Measurements from ENCODE around the gene TTLL9.

TTLL9 gene

GRCh38 chr20:31922588-31922987 is 52.2 kb downstream of the TTLL9 start:
- Histone ChIP-seq H3K36me3 (ENCODE audit: control insufficient read depth, insufficient read depth, low read length) (no peaks in the 10 kb centered on the region), H3K4me1 (peaks cover 40% of the 10 kb centered on the region), H3K4me3 (ENCODE audit: low read depth, low read length) (no peak overlapping the region), H3K27ac (no peak overlapping the region), H3K27me3 (ENCODE audit: control insufficient read depth, insufficient read depth, low read length) (no peaks in the 10 kb centered on the region), H2AFZ (no peak overlapping the region), H3K9ac (no peak overlapping the region), H3K4me2 (ENCODE audit: low read length) (no peak overlapping the region), H3K79me2 (no peaks in the 10 kb centered on the region), H3K9me3 (ENCODE audit: control insufficient read depth, low read length) (no peaks in the 10 kb centered on the region)
- TF ChIP-seq CTCF (IDR thresholded peaks at IDR 0.05), result no peak

- Histone ChIP-seq H3K4me1 (peaks cover 34% of the 10 kb centered on the region), H3K79me2 (no peaks in the 10 kb centered on the region), H3K4me2 (ENCODE audit: low read length) (no peak overlapping the region), H3K27me3 (ENCODE audit: control insufficient read depth, insufficient read depth, low read length) (no peaks in the 10 kb centered on the region), H3K9ac (no peak overlapping the region), H3K27ac (no peak overlapping the region), H3K4me3 (ENCODE audit: low read depth, low read length) (no peak overlapping the region), H3K9me3 (ENCODE audit: control insufficient read depth, low read length) (no peaks in the 10 kb centered on the region), H3K36me3 (ENCODE audit: control insufficient read depth, insufficient read depth, low read length) (no peaks in the 10 kb centered on the region), H2AFZ (peak overlapping the region; percentile 1)
- no peak for TF ChIP-seq CTCF (IDR thresholded peaks at IDR 0.05)
Observed at GRCh38 chr20:31923388-31924331, 53.2 kb downstream of the TTLL9 start.

GRCh38 chr20:31924561-31924960 is 54.1 kb downstream of the TTLL9 start:
- H3K9ac ChIP-seq, result no peak overlapping the region
- no peak overlapping the region for H3K27ac ChIP-seq
- no peak overlapping the region for H2AFZ ChIP-seq
- no peak overlapping the region for H3K4me3 ChIP-seq (ENCODE audit: low read depth, low read length)
- peaks cover 25% of the 10 kb centered on the region for H3K4me1 ChIP-seq
- no peak overlapping the region for H3K4me2 ChIP-seq (ENCODE audit: low read length)
- no peaks in the 10 kb centered on the region for H3K9me3 ChIP-seq (ENCODE audit: control insufficient read depth, low read length)
- no peaks in the 10 kb centered on the region for H3K79me2 ChIP-seq
- H3K27me3 ChIP-seq (ENCODE audit: control insufficient read depth, insufficient read depth, low read length), result no peaks in the 10 kb centered on the region
- no peak for TF ChIP-seq CTCF (IDR thresholded peaks at IDR 0.05)
- no peaks in the 10 kb centered on the region for H3K36me3 ChIP-seq (ENCODE audit: control insufficient read depth, insufficient read depth, low read length)

DNA sequence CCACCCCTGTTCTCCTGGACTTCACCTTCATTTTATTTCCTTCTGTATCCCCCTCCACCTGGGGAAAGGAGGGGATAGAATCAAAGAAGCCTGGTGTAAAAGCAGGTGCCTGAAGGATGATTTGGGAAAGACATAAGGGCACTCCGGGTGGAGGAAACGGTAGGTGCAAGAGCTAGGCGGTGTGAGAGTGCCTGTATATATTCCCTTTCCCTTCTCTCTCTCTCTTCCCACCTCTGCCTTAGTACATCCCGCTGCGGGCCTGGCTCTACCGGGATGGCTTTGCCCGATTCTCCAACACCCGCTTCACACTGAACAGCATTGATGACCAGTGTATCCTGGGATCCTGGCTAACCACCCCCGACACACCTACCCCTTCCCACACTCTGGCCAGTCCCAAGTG is 55.2 kb downstream of the TTLL9 start:
- H3K4me3 ChIP-seq (ENCODE audit: low read depth, low read length), result no peak overlapping the region

More for the DNA sequence above, 55.2 kb downstream of the TTLL9 start:
- peak overlapping the region; percentile 51 for H2AFZ ChIP-seq
- H3K4me1 ChIP-seq, result peaks cover 15% of the 10 kb centered on the region
- peak overlapping the region; percentile 60 for H3K27ac ChIP-seq
- H3K9me3 ChIP-seq (ENCODE audit: control insufficient read depth, low read length), result no peaks in the 10 kb centered on the region
- no peaks in the 10 kb centered on the region for H3K79me2 ChIP-seq
- H3K36me3 ChIP-seq (ENCODE audit: control insufficient read depth, insufficient read depth, low read length), result no peaks in the 10 kb centered on the region
- no peak overlapping the region for H3K4me2 ChIP-seq (ENCODE audit: low read length)
- no peak overlapping the region for H3K9ac ChIP-seq
- H3K27me3 ChIP-seq (ENCODE audit: control insufficient read depth, insufficient read depth, low read length), result no peaks in the 10 kb centered on the region
- no peak for TF ChIP-seq CTCF (IDR thresholded peaks at IDR 0.05)
